NCI-H345 treated with DMSO at 0.1 percent for 48 hours (cell line): Measurements from ENCODE around the gene CHIC1.

ENCODE experiments used
- DNase-seq: peaks from one replicate; lab custom pipeline; 2025; ENCODE audit not compliant: unreplicated experiment; lab: John Stamatoyannopoulos, UW

The CHIC1 gene

GRCh38 chrX:73728602-73729001 is 165.6 kb downstream of the CHIC1 start:
- no peak for DNase-seq
